GM12878 (cell line): ENCODE data around the gene AJUBA. TPM values are rescaled to one million over a fixed set of nuclear protein-coding genes. Genes with fewer than 3 reads are reported as not detected.

Experiments used
- ATF7 ChIP-seq: fragments of 450-650 bp; IDR thresholded peaks from 2 replicates; pipeline ENCODE4 v1.6.1; 2016; ENCODE audit warnings: low read depth, mild to moderate bottlenecking
- CHD4 ChIP-seq: fragments of 200-600 bp; sonication (generic); IDR thresholded peaks from 2 replicates; pipeline ENCODE4 v1.6.1; 2016; ENCODE audit warnings: mild to moderate bottlenecking
- ETV6 ChIP-seq, 2 experiments: fragments of 450-650 bp in 1 of 2; IDR thresholded peaks in 1 of 2; conservative IDR thresholded peaks in 1 of 2; 2 replicates each; pipeline ENCODE4 v1.6.1; 2014; ENCODE audit warnings: antibody characterized with exemption in 1 of 2, borderline replicate concordance in 1 of 2, low read depth in 1 of 2, mild to moderate bottlenecking in 1 of 2, moderate library complexity in 1 of 2
- HDGF ChIP-seq: fragments of 450-650 bp; IDR thresholded peaks from 2 replicates; pipeline ENCODE4 v1.6.1; 2016; ENCODE audit warnings: antibody characterized with exemption
- KAT2A ChIP-seq: conservative IDR thresholded peaks from 2 replicates; pipeline ENCODE4 v1.6.1; 2011; ENCODE audit warnings: low read depth, low read length; ENCODE audit not compliant: control insufficient read depth
- MTA2 ChIP-seq: fragments of 450-650 bp; IDR thresholded peaks from 2 replicates; pipeline ENCODE4 v1.6.1; 2016; ENCODE audit warnings: low read depth, mild to moderate bottlenecking, moderate library complexity
- MXI1 ChIP-seq: fragments of 150-350 bp; IDR thresholded peaks from 2 replicates; pipeline ENCODE4 v1.6.1; 2011; ENCODE audit warnings: low read depth, mild to moderate bottlenecking, inconsistent platforms, low read length, improper control_type of control experiment
- NFXL1 ChIP-seq: fragments of 450-650 bp; IDR thresholded peaks from 2 replicates; pipeline ENCODE4 v1.6.1; 2017; ENCODE audit warnings: antibody characterized with exemption, mild to moderate bottlenecking, borderline replicate concordance
- PAX8 ChIP-seq: fragments of 450-650 bp; IDR thresholded peaks from 2 replicates; pipeline ENCODE4 v1.6.1; 2017; ENCODE audit warnings: mild to moderate bottlenecking, moderate library complexity
- RAD51 ChIP-seq: fragments of 450-650 bp; IDR thresholded peaks from 2 replicates; pipeline ENCODE4 v1.6.1; 2016; ENCODE audit warnings: moderate library complexity, mild to moderate bottlenecking, inconsistent platforms
- SIN3A ChIP-seq: IDR thresholded peaks from 2 replicates; pipeline ENCODE4 v1.6.1; 2012; ENCODE audit warnings: low read depth, low read length, improper control_type of control experiment
- TCF3 ChIP-seq: IDR thresholded peaks from 2 replicates; pipeline ENCODE4 v1.6.1; 2012; ENCODE audit warnings: low read depth, mild to moderate bottlenecking, low read length, borderline replicate concordance; ENCODE audit not compliant: insufficient read depth
- TCF7 ChIP-seq: IDR thresholded peaks from 2 replicates; pipeline ENCODE4 v1.6.1; 2014; ENCODE audit warnings: antibody characterized with exemption, borderline replicate concordance
- YY1 ChIP-seq: IDR thresholded peaks from 2 replicates; pipeline ENCODE4 v1.6.1; 2011; ENCODE audit warnings: low read depth, mild to moderate bottlenecking, low read length
- ZBED1 ChIP-seq: IDR thresholded peaks from 2 replicates; pipeline ENCODE4 v1.6.1; 2016; ENCODE audit warnings: borderline replicate concordance
- polyA plus RNA-seq, 11 experiments: library from polyadenylated mRNA; depleted of rRNA in 4 of 11; unstranded in 6 of 11; stranded (reverse) in 5 of 11; fragments of >200 nt; fragmentation: Nextera tagmentation in 4 of 11; fragmentation: Illumina TruSeq in 1 of 11; extraction: Ambion mirVana in 4 of 11; extraction: Trizol in 1 of 11; gene quantifications; 1 replicate in 1 of 11; 2 replicates in 10 of 11; pipeline versions ENCODE4 v1.2.1 to v1.2.3, GENCODE V29; 2011 to 2016; ENCODE audit warnings: inconsistent platforms in 2 of 11, missing spikeins in 2 of 11, low read depth in 1 of 11
- total RNA-seq, 4 experiments: library from RNA; depleted of rRNA in 3 of 4; stranded (reverse); fragments of >200 nt in 3 of 4; fragmentation: Illumina TruSeq in 1 of 4; extraction: Trizol in 1 of 4; gene quantifications; 2 replicates each; pipeline versions ENCODE4 v1.2.1 to v1.2.3, GENCODE V29; 2013 to 2021
- TF ChIP-seq, protein P1 (sequence below): IDR thresholded peaks from 2 replicates; pipeline ENCODE4 v1.6.1; 2012; ENCODE audit warnings: low read depth, low read length, improper control_type of control experiment
- TF ChIP-seq, protein P2 (sequence below): fragments of 450-650 bp; IDR thresholded peaks from 2 replicates; pipeline ENCODE4 v1.6.1; 2016; ENCODE audit warnings: mild to moderate bottlenecking
- TF ChIP-seq, protein P3 (sequence below): IDR thresholded peaks from 2 replicates; pipeline ENCODE4 v1.6.1; 2011; ENCODE audit warnings: borderline replicate concordance, low read depth, mild to moderate bottlenecking, moderate library complexity, mixed read lengths, low read length; ENCODE audit not compliant: insufficient read depth; ENCODE audit errors: extremely low read length
- TF ChIP-seq, protein P4 (sequence below): fragments of 150-350 bp; IDR thresholded peaks from 2 replicates; pipeline ENCODE4 v1.6.1; 2014; ENCODE audit warnings: mild to moderate bottlenecking, low read depth, low read length
- TF ChIP-seq, protein P5 (sequence below): fragments of 450-650 bp; formaldehyde crosslinking; IDR thresholded peaks from 2 replicates; pipeline ENCODE4 v1.4.0; 2020; ENCODE audit warnings: mild to moderate bottlenecking, moderate library complexity

Gene AJUBA
- total and polyA plus RNA-seq, 10 of the 15 experiments (the other 5 are each of a cell fraction or from before 2014, with no cell fraction given): 0.03 to 18.1 (median 0.36) TPM; not detected in 1

DNA sequence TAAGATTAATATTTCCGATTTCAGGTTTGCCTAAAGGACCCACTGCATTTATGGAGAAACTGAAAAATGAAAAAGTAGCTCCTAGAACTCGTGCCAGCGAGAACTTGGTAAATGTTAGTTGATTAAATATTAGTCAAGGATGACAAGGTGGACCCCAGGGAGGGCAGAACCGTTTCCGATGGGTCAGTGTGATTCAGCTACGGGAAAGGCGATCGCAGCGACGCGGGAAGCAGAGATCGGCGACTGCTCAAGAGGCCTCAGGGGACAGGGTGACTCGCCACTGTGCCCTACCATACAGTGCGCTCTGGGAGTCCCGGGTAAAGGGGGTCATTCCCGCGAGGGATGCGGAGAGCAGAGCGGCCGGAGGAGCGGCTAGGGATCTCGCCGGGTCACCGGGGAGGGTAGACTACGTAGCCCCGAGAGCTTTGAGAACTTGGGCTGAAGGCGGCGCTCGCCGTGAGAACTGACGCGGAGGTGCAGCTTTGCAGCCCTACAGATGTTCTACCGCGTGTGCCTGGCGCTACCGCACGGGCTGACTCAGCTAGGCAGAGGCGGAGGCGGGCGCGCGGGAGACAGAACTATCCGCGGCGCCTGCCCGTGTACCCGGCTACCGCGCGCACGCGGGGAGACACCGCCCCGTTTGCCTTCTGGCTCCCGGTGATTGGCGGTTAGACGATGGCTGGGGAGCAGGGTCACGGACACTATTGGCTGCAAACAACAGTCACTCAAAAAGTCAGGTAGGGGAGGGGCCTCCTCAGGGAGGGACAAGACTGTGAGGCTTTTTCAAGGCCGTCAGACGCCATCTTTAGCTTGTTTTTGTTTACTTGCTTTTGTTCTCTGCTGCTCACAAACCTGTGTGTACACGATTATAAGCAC, 24.4 kb upstream of the AJUBA start (continued):
- TF ChIP-seq HDGF (0 out of 2 replicates have a peak, but pooled peaks have one; percentile 61), ZBED1 (no peak), ATF7 (no peak), NFXL1 (no peak), YY1 (peak; percentile 95), MTA2 (0 out of 2 replicates have a peak, but pooled peaks have one; percentile 18), KAT2A (no peak), TCF3 (0 out of 2 replicates have a peak, but pooled peaks have one; percentile 48), SIN3A (no peak), CHD4 (no peak), TCF7 (no peak), RAD51 (no peak), PAX8 (peak; percentile 91), MXI1 (peak; percentile 78; the same call in 1 of the 2 replicates), ETV6 (conservative IDR thresholded peaks at IDR 0.05 in 1 of 2, IDR thresholded peaks at IDR 0.05 in 1 of 2; ENCODE audit: borderline replicate concordance in 1 of 2, low read depth in 1 of 2) (no peak)
- TF ChIP-seq, protein P1, sequence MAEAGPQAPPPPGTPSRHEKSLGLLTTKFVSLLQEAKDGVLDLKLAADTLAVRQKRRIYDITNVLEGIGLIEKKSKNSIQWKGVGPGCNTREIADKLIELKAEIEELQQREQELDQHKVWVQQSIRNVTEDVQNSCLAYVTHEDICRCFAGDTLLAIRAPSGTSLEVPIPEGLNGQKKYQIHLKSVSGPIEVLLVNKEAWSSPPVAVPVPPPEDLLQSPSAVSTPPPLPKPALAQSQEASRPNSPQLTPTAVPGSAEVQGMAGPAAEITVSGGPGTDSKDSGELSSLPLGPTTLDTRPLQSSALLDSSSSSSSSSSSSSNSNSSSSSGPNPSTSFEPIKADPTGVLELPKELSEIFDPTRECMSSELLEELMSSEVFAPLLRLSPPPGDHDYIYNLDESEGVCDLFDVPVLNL: 0 out of 2 replicates have a peak, but pooled peaks have one; percentile 24
- TF ChIP-seq, protein P2, sequence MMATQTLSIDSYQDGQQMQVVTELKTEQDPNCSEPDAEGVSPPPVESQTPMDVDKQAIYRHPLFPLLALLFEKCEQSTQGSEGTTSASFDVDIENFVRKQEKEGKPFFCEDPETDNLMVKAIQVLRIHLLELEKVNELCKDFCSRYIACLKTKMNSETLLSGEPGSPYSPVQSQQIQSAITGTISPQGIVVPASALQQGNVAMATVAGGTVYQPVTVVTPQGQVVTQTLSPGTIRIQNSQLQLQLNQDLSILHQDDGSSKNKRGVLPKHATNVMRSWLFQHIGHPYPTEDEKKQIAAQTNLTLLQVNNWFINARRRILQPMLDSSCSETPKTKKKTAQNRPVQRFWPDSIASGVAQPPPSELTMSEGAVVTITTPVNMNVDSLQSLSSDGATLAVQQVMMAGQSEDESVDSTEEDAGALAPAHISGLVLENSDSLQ: peak; percentile 99
- TF ChIP-seq, protein P3, sequence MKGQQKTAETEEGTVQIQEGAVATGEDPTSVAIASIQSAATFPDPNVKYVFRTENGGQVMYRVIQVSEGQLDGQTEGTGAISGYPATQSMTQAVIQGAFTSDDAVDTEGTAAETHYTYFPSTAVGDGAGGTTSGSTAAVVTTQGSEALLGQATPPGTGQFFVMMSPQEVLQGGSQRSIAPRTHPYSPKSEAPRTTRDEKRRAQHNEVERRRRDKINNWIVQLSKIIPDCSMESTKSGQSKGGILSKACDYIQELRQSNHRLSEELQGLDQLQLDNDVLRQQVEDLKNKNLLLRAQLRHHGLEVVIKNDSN: no peak
- TF ChIP-seq, protein P4, sequence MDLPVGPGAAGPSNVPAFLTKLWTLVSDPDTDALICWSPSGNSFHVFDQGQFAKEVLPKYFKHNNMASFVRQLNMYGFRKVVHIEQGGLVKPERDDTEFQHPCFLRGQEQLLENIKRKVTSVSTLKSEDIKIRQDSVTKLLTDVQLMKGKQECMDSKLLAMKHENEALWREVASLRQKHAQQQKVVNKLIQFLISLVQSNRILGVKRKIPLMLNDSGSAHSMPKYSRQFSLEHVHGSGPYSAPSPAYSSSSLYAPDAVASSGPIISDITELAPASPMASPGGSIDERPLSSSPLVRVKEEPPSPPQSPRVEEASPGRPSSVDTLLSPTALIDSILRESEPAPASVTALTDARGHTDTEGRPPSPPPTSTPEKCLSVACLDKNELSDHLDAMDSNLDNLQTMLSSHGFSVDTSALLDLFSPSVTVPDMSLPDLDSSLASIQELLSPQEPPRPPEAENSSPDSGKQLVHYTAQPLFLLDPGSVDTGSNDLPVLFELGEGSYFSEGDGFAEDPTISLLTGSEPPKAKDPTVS: no peak
- TF ChIP-seq, protein P5, sequence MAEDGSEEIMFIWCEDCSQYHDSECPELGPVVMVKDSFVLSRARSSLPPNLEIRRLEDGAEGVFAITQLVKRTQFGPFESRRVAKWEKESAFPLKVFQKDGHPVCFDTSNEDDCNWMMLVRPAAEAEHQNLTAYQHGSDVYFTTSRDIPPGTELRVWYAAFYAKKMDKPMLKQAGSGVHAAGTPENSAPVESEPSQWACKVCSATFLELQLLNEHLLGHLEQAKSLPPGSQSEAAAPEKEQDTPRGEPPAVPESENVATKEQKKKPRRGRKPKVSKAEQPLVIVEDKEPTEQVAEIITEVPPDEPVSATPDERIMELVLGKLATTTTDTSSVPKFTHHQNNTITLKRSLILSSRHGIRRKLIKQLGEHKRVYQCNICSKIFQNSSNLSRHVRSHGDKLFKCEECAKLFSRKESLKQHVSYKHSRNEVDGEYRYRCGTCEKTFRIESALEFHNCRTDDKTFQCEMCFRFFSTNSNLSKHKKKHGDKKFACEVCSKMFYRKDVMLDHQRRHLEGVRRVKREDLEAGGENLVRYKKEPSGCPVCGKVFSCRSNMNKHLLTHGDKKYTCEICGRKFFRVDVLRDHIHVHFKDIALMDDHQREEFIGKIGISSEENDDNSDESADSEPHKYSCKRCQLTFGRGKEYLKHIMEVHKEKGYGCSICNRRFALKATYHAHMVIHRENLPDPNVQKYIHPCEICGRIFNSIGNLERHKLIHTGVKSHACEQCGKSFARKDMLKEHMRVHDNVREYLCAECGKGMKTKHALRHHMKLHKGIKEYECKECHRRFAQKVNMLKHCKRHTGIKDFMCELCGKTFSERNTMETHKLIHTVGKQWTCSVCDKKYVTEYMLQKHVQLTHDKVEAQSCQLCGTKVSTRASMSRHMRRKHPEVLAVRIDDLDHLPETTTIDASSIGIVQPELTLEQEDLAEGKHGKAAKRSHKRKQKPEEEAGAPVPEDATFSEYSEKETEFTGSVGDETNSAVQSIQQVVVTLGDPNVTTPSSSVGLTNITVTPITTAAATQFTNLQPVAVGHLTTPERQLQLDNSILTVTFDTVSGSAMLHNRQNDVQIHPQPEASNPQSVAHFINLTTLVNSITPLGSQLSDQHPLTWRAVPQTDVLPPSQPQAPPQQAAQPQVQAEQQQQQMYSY (CRISPR knock-in tag): no peak
